Skeletal muscle cell (primary cell): ENCODE measurements around the gene PDC.
A peak's percentile ranks its signal among the peaks of the same experiment; 100 is the strongest.

ENCODE experiments used
- DNase-seq: peaks from one replicate; pipeline ENCODE4 v3.0.0-alpha.2; 2010; ENCODE audit warnings: low read depth
- H3K4me3 ChIP-seq: 2 replicates; pipeline ENCODE4 v1.5.1; 2011; ENCODE audit warnings: low read depth, mild to moderate bottlenecking, control low read depth, low read length, moderate library complexity

The PDC gene

GRCh38 chr1:186461014-186461413, at the start of gene PDC:
PDC (minus strand) TSS chr1:186461114; CDS start chr1:186449459, 11,655 bp downstream.
- DNase-seq = no peak
- no peak within 1 kb of the TSS for H3K4me3 ChIP-seq

GRCh38 chr1:186503190-186503589, 42.3 kb upstream of the PDC start:
- DNase-seq = no peak
- H3K4me3 ChIP-seq = no peak overlapping the region

GRCh38 chr1:186502087-186502486, 41.2 kb upstream of the PDC start:
- H3K4me3 ChIP-seq = no peak overlapping the region
- DNase-seq = no peak

GRCh38 chr1:186500804-186501203, 39.9 kb upstream of the PDC start:
- DNase-seq = no peak
- H3K4me3 ChIP-seq = no peak overlapping the region

- DNase-seq = no peak
- no peak overlapping the region for H3K4me3 ChIP-seq
Measured at GRCh38 chr1:186499571-186499970, 38.7 kb upstream of the PDC start.

GRCh38 chr1:186498695-186499389, 37.9 kb upstream of the PDC start:
- peak; percentile 78 for DNase-seq
- H3K4me3 ChIP-seq = no peak overlapping the region

GRCh38 chr1:186498071-186498470, 37.2 kb upstream of the PDC start:
- no peak overlapping the region for H3K4me3 ChIP-seq

GRCh38 chr1:186497651-186498050, 36.7 kb upstream of the PDC start:
- DNase-seq = no peak
- no peak overlapping the region for H3K4me3 ChIP-seq

More at GRCh38 chr1:186498071-186498470, 37.2 kb upstream of the PDC start:
- DNase-seq = no peak

- DNase-seq = no peak
- H3K4me3 ChIP-seq = no peak overlapping the region
Measured at GRCh38 chr1:186496171-186496851, 35.4 kb upstream of the PDC start.

- no peak overlapping the region for H3K4me3 ChIP-seq
- no peak for DNase-seq
Measured at GRCh38 chr1:186494832-186495271, 33.9 kb upstream of the PDC start.

GRCh38 chr1:186492531-186493291, 31.8 kb upstream of the PDC start:
- H3K4me3 ChIP-seq = no peak overlapping the region
- no peak for DNase-seq

GRCh38 chr1:186491336-186491735, 30.4 kb upstream of the PDC start:
- H3K4me3 ChIP-seq = no peak overlapping the region
- no peak for DNase-seq

GRCh38 chr1:186487163-186487562, 26.2 kb upstream of the PDC start:
- no peak overlapping the region for H3K4me3 ChIP-seq
- peak; percentile 25 for DNase-seq

GRCh38 chr1:186486061-186486460, 25.1 kb upstream of the PDC start:
- no peak overlapping the region for H3K4me3 ChIP-seq
- DNase-seq = no peak

GRCh38 chr1:186483561-186483960, 22.6 kb upstream of the PDC start:
- no peak overlapping the region for H3K4me3 ChIP-seq
- no peak for DNase-seq

GRCh38 chr1:186482661-186483255, 21.8 kb upstream of the PDC start:
- DNase-seq = peak; percentile 22
- no peak overlapping the region for H3K4me3 ChIP-seq

- H3K4me3 ChIP-seq = no peak overlapping the region
- no peak for DNase-seq
Measured at GRCh38 chr1:186481303-186481888, 20.5 kb upstream of the PDC start.

- no peak for DNase-seq
Measured at GRCh38 chr1:186479162-186479561, 18.2 kb upstream of the PDC start.

GRCh38 chr1:186476264-186477040, 15.5 kb upstream of the PDC start:
- H3K4me3 ChIP-seq = no peak overlapping the region
- no peak for DNase-seq

More at GRCh38 chr1:186479162-186479561, 18.2 kb upstream of the PDC start:
- no peak overlapping the region for H3K4me3 ChIP-seq
